ENCODE measurements around the gene HNF1B. TPM values are rescaled to one million over a fixed set of nuclear protein-coding genes. Genes with fewer than 3 reads are reported as not detected.

Gene HNF1B
- total RNA-seq, 2 experiments from 2014 or later = not detected

DNA sequence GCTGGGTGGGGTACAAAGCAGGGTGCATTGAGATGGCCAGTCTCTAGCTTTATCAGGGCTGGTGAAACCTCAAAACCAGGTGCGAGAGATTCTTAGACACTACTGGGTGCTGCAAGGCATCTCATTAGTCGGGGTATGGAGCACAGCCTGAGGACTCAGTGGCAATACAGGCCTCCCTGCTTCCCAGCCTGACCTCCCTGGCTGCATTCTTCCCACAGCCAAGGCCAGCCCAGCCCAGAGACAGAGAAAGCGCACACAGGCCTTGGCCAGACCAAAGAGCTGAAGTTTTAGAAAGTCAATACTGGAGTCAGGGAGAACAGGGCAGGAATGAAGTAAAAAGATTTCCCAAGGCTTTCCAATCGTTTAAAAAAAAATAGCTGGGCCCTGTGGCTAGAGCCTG lies 12.5 kb downstream of the HNF1B start:
- no peaks in the 10 kb centered on the region for H3K9me3 ChIP-seq (ENCODE audit: control insufficient read depth in 1 of 2, insufficient read depth in 1 of 2, low read length in 2 of 2)
- no peak overlapping the region for H3K4me3 Mint-ChIP-seq
- intact Hi-C loops (cut with DNase I, micrococcal nuclease) = loop anchor here in 1 of 2 experiments (10.0 kb wide), 1 partner anchor 58 kb away; no protein-coding TSS in a partner anchor
- no peaks in the 10 kb centered on the region for H3K9me3 Mint-ChIP-seq
- H3K36me3 Mint-ChIP-seq (ENCODE audit: low read depth) = no peaks in the 10 kb centered on the region
- H3K27me3 Mint-ChIP-seq = peaks cover 14% of the 10 kb centered on the region
- peaks cover 8 to 11% of the 10 kb centered on the region in 2 experiments for H3K27me3 ChIP-seq (ENCODE audit: control insufficient read depth in 1 of 2, insufficient read depth in 2 of 2, low read length in 2 of 2)
- no peaks in the 10 kb centered on the region for H3K4me1 Mint-ChIP-seq (ENCODE audit: low read depth)
- H3K36me3 ChIP-seq (ENCODE audit: insufficient read depth, low read length) = no peaks in the 10 kb centered on the region
- TF ChIP-seq, protein P1, sequence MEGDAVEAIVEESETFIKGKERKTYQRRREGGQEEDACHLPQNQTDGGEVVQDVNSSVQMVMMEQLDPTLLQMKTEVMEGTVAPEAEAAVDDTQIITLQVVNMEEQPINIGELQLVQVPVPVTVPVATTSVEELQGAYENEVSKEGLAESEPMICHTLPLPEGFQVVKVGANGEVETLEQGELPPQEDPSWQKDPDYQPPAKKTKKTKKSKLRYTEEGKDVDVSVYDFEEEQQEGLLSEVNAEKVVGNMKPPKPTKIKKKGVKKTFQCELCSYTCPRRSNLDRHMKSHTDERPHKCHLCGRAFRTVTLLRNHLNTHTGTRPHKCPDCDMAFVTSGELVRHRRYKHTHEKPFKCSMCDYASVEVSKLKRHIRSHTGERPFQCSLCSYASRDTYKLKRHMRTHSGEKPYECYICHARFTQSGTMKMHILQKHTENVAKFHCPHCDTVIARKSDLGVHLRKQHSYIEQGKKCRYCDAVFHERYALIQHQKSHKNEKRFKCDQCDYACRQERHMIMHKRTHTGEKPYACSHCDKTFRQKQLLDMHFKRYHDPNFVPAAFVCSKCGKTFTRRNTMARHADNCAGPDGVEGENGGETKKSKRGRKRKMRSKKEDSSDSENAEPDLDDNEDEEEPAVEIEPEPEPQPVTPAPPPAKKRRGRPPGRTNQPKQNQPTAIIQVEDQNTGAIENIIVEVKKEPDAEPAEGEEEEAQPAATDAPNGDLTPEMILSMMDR (IDR thresholded peaks at IDR 0.05) = no peak
- no peak for DNase-seq
- no peak overlapping the region for H3K4me3 ChIP-seq (ENCODE audit: low read length)
- H3K27ac Mint-ChIP-seq = no peak overlapping the region
- ATAC-seq (ENCODE audit: poor library complexity) = no peak
- ChIA-PET CTCF (no interaction called here), POLR2A (no interaction called here)
- H3K27ac ChIP-seq (ENCODE audit: low read depth in 1 of 2, low read length in 2 of 2) = no peak overlapping the region
- no peaks in the 10 kb centered on the region for H3K4me1 ChIP-seq (ENCODE audit: insufficient read depth, low read length)

DNA sequence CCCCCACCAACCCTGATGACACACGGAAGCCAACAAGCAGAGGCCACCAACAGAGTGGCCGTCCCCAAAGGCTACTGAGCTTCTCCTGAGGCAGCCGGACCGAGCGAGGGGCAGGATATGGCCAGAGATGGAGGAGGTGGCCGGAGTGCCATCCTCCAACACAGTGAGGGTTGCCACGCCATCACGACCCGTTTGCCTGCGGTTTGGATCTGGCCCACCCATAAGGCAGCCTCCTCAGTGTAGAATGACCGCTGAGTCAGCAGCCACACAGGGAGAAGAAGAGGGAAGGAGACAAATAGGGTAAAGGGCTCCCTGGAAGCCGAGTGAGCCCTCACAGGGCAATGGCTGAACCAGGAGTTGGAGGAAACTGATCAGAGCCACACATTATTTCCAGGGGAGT lies 13.8 kb downstream of the HNF1B start:
- no peaks in the 10 kb centered on the region for H3K36me3 ChIP-seq (ENCODE audit: insufficient read depth, low read length)
- H3K9me3 Mint-ChIP-seq = no peaks in the 10 kb centered on the region
- intact Hi-C loops (cut with DNase I, micrococcal nuclease) = loop anchor here in 1 of 2 experiments (10.0 kb wide), 1 partner anchor 56 kb away; no protein-coding TSS in a partner anchor
- ATAC-seq (ENCODE audit: poor library complexity) (no peak), DNase-seq (no peak)
- H3K4me3 Mint-ChIP-seq = no peak overlapping the region
- no peaks in the 10 kb centered on the region for H3K4me1 ChIP-seq (ENCODE audit: insufficient read depth, low read length)
- TF ChIP-seq, protein P1 (IDR thresholded peaks at IDR 0.05) = no peak
- H3K27ac Mint-ChIP-seq = no peak overlapping the region
- H3K27ac ChIP-seq (ENCODE audit: low read depth in 1 of 2, low read length in 2 of 2) = no peak overlapping the region
- H3K4me3 ChIP-seq (ENCODE audit: low read length) = no peak overlapping the region
- H3K27me3 ChIP-seq (ENCODE audit: control insufficient read depth in 1 of 2, insufficient read depth in 2 of 2, low read length in 2 of 2) = peaks cover 0 to 5% of the 10 kb centered on the region in 2 experiments
- no peaks in the 10 kb centered on the region for H3K36me3 Mint-ChIP-seq (ENCODE audit: low read depth)
- H3K27me3 Mint-ChIP-seq = peaks cover 2% of the 10 kb centered on the region
- H3K4me1 Mint-ChIP-seq (ENCODE audit: low read depth) = no peaks in the 10 kb centered on the region
- H3K9me3 ChIP-seq (ENCODE audit: control insufficient read depth in 1 of 2, insufficient read depth in 1 of 2, low read length in 2 of 2) = no peaks in the 10 kb centered on the region
- POLR2A ChIA-PET = no interaction called here
- CTCF ChIA-PET = no interaction called here

DNA sequence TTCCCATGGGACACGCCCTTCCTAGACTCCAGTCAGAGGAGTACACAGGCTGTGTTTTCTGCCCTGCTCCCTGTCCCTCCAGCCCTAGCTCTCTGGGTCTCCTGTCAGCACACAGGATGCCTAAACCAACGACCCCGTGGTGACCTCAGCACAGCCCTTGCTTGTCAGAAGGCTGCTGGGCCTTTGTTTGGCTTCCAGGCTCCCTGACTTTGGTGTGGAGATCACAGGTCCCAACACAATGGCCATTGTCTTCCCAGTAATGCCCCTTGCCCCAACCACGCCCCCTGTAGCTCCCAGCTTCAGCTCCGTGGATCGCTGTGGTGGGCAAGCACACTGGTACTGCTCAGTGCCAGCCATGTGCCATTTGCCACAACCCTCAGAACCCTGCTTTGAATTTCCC lies 15.0 kb downstream of the HNF1B start:
- no peaks in the 10 kb centered on the region for H3K9me3 ChIP-seq (ENCODE audit: control insufficient read depth in 1 of 2, insufficient read depth in 1 of 2, low read length in 2 of 2)
- intact Hi-C loops (cut with DNase I, micrococcal nuclease) = loop anchor here in 1 of 2 experiments (10.0 kb wide), 1 partner anchor 55 kb away; no protein-coding TSS in a partner anchor
- H3K4me3 ChIP-seq (ENCODE audit: low read length) = no peak overlapping the region
- TF ChIP-seq, protein P1 (IDR thresholded peaks at IDR 0.05) = no peak
- ATAC-seq (ENCODE audit: poor library complexity) (no peak), DNase-seq (no peak)
- no peaks in the 10 kb centered on the region for H3K27me3 ChIP-seq (ENCODE audit: control insufficient read depth in 1 of 2, insufficient read depth in 2 of 2, low read length in 2 of 2)
- CTCF ChIA-PET = no interaction called here
- H3K4me3 Mint-ChIP-seq = no peak overlapping the region
- POLR2A ChIA-PET = no interaction called here
- no peak overlapping the region for H3K27ac ChIP-seq (ENCODE audit: low read depth in 1 of 2, low read length in 2 of 2)
- no peak overlapping the region for H3K27ac Mint-ChIP-seq
- H3K4me1 ChIP-seq (ENCODE audit: insufficient read depth, low read length) = no peaks in the 10 kb centered on the region
- H3K36me3 Mint-ChIP-seq (ENCODE audit: low read depth) = no peaks in the 10 kb centered on the region
- no peaks in the 10 kb centered on the region for H3K9me3 Mint-ChIP-seq
- no peaks in the 10 kb centered on the region for H3K4me1 Mint-ChIP-seq (ENCODE audit: low read depth)
- no peaks in the 10 kb centered on the region for H3K36me3 ChIP-seq (ENCODE audit: insufficient read depth, low read length)
- H3K27me3 Mint-ChIP-seq = no peaks in the 10 kb centered on the region
